ENCODE measurements around the gene ANKRD60. TPM values are rescaled to one million over a fixed set of nuclear protein-coding genes. Genes with fewer than 3 reads are reported as not detected.

ANKRD60 gene
- total and polyA plus RNA-seq, 5 donors from 2014 or later: not detected

GRCh38 chr20:58254890-58255289 is 26.4 kb upstream of the ANKRD60 start:
- Mint-ChIP-seq H3K36me3 (peaks cover 20% of the 10 kb centered on the region), H3K9me3 (peaks cover 0 to 5% (median 0%) of the 10 kb centered on the region in 7 donors), H3K27me3 (no peaks in the 10 kb centered on the region), H3K4me3 (no peak overlapping the region), H3K27ac (peak overlapping the region in 1 of 3 donors; percentile 20), H3K4me1 (peaks cover 20 to 36% (median 27%) of the 10 kb centered on the region in 4 donors)
- H3K4me1 ChIP-seq (ENCODE audit: control insufficient read depth, insufficient read depth, low read length, poor library complexity, severe bottlenecking): no peaks in the 10 kb centered on the region
- H3K27ac ChIP-seq (ENCODE audit: insufficient read depth, low read length, poor library complexity, severe bottlenecking): no peak overlapping the region
- no peak overlapping the region for H3K4me3 ChIP-seq (ENCODE audit: low read depth, low read length)
- ATAC-seq (ENCODE audit: low read depth in 2 of 2): no peak
- H3K9me3 ChIP-seq (ENCODE audit: control insufficient read depth in 2 of 2, low read length in 2 of 2): no peaks in the 10 kb centered on the region
- DNase-seq: no peak
- no peaks in the 10 kb centered on the region for H3K27me3 ChIP-seq (ENCODE audit: control insufficient read depth, insufficient read depth, low read length)
- H3K36me3 ChIP-seq (ENCODE audit: control insufficient read depth, insufficient read depth, low read length): peaks cover 16% of the 10 kb centered on the region

DNA sequence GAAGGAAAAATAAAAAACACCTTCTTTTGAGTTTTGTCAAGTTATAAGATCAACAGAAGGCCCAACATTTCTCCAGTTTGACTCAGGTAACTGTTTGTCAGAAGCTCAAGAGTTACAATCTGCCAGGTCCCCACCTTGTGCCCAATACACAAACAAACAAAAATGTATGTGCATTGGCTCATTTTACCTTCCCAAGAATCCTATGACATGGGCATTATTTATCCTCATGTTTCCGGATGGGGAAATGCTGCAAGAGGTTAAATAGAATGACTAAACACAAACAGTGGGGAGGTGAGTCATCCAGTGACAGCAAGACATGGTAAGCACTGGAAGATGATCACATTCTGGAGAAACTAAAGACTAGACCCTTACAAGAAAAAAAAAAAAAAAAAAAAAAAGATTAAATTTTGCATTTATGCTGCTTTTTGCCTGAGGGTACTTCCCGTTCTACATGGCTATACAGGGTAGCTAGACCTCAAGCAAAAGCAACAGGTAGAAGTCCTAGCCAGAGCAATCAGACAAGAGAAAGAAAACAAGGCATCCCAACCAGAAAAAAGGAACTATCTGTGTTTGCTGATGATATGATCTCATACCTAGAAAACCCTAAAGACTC is 23.6 kb upstream of the ANKRD60 start:
- no peak overlapping the region for H3K4me3 ChIP-seq (ENCODE audit: low read depth, low read length)
- no peaks in the 10 kb centered on the region for H3K4me1 ChIP-seq (ENCODE audit: control insufficient read depth, insufficient read depth, low read length, poor library complexity, severe bottlenecking)
- Mint-ChIP-seq H3K27ac (no peak overlapping the region), H3K4me3 (no peak overlapping the region), H3K27me3 (no peaks in the 10 kb centered on the region), H3K4me1 (peaks cover 12 to 24% (median 18%) of the 10 kb centered on the region in 4 donors), H3K36me3 (peaks cover 34% of the 10 kb centered on the region), H3K9me3 (peaks cover 0 to 5% (median 0%) of the 10 kb centered on the region in 7 donors)
- DNase-seq (no peak), ATAC-seq (ENCODE audit: low read depth in 2 of 2) (no peak)
- no peaks in the 10 kb centered on the region for H3K27me3 ChIP-seq (ENCODE audit: control insufficient read depth, insufficient read depth, low read length)
- H3K36me3 ChIP-seq (ENCODE audit: control insufficient read depth, insufficient read depth, low read length): peaks cover 29% of the 10 kb centered on the region
- H3K9me3 ChIP-seq (ENCODE audit: control insufficient read depth in 2 of 2, low read length in 2 of 2): no peaks in the 10 kb centered on the region
- no peak overlapping the region for H3K27ac ChIP-seq (ENCODE audit: insufficient read depth, low read length, poor library complexity, severe bottlenecking)

- Mint-ChIP-seq H3K27ac (no peak overlapping the region), H3K9me3 (peaks cover 0 to 5% (median 0%) of the 10 kb centered on the region in 7 donors), H3K4me3 (no peak overlapping the region), H3K27me3 (no peaks in the 10 kb centered on the region), H3K4me1 (peaks cover 12 to 20% (median 15%) of the 10 kb centered on the region in 4 donors), H3K36me3 (peaks cover 40% of the 10 kb centered on the region)
- ATAC-seq (ENCODE audit: low read depth in 2 of 2) (no peak), DNase-seq (no peak)
- Histone ChIP-seq H3K4me1 (ENCODE audit: control insufficient read depth, insufficient read depth, low read length, poor library complexity, severe bottlenecking) (no peaks in the 10 kb centered on the region), H3K9me3 (ENCODE audit: control insufficient read depth in 2 of 2, low read length in 2 of 2) (no peaks in the 10 kb centered on the region), H3K27ac (ENCODE audit: insufficient read depth, low read length, poor library complexity, severe bottlenecking) (no peak overlapping the region), H3K27me3 (ENCODE audit: control insufficient read depth, insufficient read depth, low read length) (no peaks in the 10 kb centered on the region), H3K4me3 (ENCODE audit: low read depth, low read length) (no peak overlapping the region), H3K36me3 (ENCODE audit: control insufficient read depth, insufficient read depth, low read length) (peaks cover 33% of the 10 kb centered on the region)
These were observed 23.0 kb upstream of the ANKRD60 start for GRCh38 chr20:58251348-58251978.

GRCh38 chr20:58246346-58246745 is 17.9 kb upstream of the ANKRD60 start:
- Mint-ChIP-seq H3K27me3 (no peaks in the 10 kb centered on the region), H3K36me3 (peaks cover 52% of the 10 kb centered on the region), H3K9me3 (no peaks in the 10 kb centered on the region), H3K4me3 (no peak overlapping the region), H3K27ac (no peak overlapping the region), H3K4me1 (peaks cover 0 to 10% (median 2%) of the 10 kb centered on the region in 4 donors)
- Histone ChIP-seq H3K27ac (ENCODE audit: insufficient read depth, low read length, poor library complexity, severe bottlenecking) (no peak overlapping the region), H3K9me3 (ENCODE audit: control insufficient read depth in 2 of 2, low read length in 2 of 2) (no peaks in the 10 kb centered on the region), H3K36me3 (ENCODE audit: control insufficient read depth, insufficient read depth, low read length) (peaks cover 55% of the 10 kb centered on the region), H3K27me3 (ENCODE audit: control insufficient read depth, insufficient read depth, low read length) (no peaks in the 10 kb centered on the region), H3K4me1 (ENCODE audit: control insufficient read depth, insufficient read depth, low read length, poor library complexity, severe bottlenecking) (no peaks in the 10 kb centered on the region), H3K4me3 (ENCODE audit: low read depth, low read length) (no peak overlapping the region)
- ATAC-seq (ENCODE audit: low read depth in 2 of 2) (no peak), DNase-seq (no peak)

DNA sequence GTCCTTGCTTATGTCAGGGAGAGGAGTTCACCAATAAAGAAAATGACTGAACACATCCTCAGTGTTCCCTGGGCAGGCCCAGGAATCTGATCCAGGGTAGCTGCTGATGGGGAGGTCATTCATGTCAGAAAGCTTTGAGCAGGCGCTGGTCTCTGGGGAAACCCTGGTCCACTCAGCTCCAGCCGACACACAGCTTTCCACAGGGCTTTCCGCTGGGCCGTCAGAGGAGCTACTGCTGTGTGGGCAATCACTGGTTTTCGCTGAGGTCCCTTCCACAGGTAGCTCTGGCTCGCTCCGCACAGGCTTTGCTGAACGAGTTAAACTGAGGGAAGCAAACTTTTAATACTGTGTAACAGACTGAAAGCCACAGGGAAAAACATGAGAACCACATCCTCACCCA is 17.5 kb upstream of the ANKRD60 start:
- H3K27ac Mint-ChIP-seq: no peak overlapping the region
- H3K4me3 ChIP-seq (ENCODE audit: low read depth, low read length): no peak overlapping the region
- no peaks in the 10 kb centered on the region for H3K9me3 Mint-ChIP-seq
- H3K4me1 Mint-ChIP-seq: peaks cover 0 to 7% (median 0%) of the 10 kb centered on the region in 4 donors
- ATAC-seq (ENCODE audit: low read depth in 2 of 2) (no peak), DNase-seq (no peak)
- H3K27ac ChIP-seq (ENCODE audit: insufficient read depth, low read length, poor library complexity, severe bottlenecking): no peak overlapping the region
- no peaks in the 10 kb centered on the region for H3K27me3 Mint-ChIP-seq
- H3K4me1 ChIP-seq (ENCODE audit: control insufficient read depth, insufficient read depth, low read length, poor library complexity, severe bottlenecking): no peaks in the 10 kb centered on the region
- peaks cover 52% of the 10 kb centered on the region for H3K36me3 ChIP-seq (ENCODE audit: control insufficient read depth, insufficient read depth, low read length)
- no peaks in the 10 kb centered on the region for H3K9me3 ChIP-seq (ENCODE audit: control insufficient read depth in 2 of 2, low read length in 2 of 2)
- H3K36me3 Mint-ChIP-seq: peaks cover 55% of the 10 kb centered on the region
- no peaks in the 10 kb centered on the region for H3K27me3 ChIP-seq (ENCODE audit: control insufficient read depth, insufficient read depth, low read length)
- no peak overlapping the region for H3K4me3 Mint-ChIP-seq

GRCh38 chr20:58245181-58245891 is 16.9 kb upstream of the ANKRD60 start:
- peaks cover 0 to 7% (median 0%) of the 10 kb centered on the region in 4 donors for H3K4me1 Mint-ChIP-seq
- no peak for ATAC-seq (ENCODE audit: low read depth in 2 of 2)
- Histone ChIP-seq H3K27me3 (ENCODE audit: control insufficient read depth, insufficient read depth, low read length) (no peaks in the 10 kb centered on the region), H3K27ac (ENCODE audit: insufficient read depth, low read length, poor library complexity, severe bottlenecking) (no peak overlapping the region), H3K4me3 (ENCODE audit: low read depth, low read length) (no peak overlapping the region), H3K36me3 (ENCODE audit: control insufficient read depth, insufficient read depth, low read length) (peaks cover 48% of the 10 kb centered on the region), H3K4me1 (ENCODE audit: control insufficient read depth, insufficient read depth, low read length, poor library complexity, severe bottlenecking) (no peaks in the 10 kb centered on the region), H3K9me3 (ENCODE audit: control insufficient read depth in 2 of 2, low read length in 2 of 2) (no peaks in the 10 kb centered on the region)
- no peaks in the 10 kb centered on the region for H3K27me3 Mint-ChIP-seq
- H3K27ac Mint-ChIP-seq: no peak overlapping the region
- H3K36me3 Mint-ChIP-seq: peaks cover 53% of the 10 kb centered on the region
- no peak for DNase-seq
- no peak overlapping the region for H3K4me3 Mint-ChIP-seq
- no peaks in the 10 kb centered on the region for H3K9me3 Mint-ChIP-seq

DNA sequence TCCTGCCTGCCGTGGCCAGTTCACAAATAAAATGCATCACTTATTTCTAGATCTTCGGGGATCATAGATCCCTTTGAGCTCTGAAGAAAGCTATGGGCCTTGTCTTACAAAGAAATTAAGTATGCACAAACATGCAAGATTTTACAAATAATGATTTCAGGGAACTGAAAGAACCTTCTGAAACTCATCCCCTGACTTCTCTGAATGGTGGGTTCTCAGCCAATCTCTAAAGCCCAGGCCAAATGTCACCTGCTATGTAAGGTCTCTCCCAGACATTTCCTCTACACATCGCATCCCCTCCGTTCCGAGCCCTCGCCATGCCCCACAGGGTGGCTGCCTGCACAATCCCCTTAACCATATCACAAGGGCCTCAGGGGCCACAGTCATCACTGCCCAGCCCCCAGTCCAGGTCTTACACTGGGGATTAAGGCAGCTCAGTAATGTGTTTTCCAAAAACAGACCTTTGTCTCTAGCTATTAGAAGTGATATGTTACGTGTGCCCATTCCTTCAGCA is 16.1 kb upstream of the ANKRD60 start:
- Mint-ChIP-seq H3K4me1 (peaks cover 0 to 7% (median 0%) of the 10 kb centered on the region in 4 donors), H3K9me3 (no peaks in the 10 kb centered on the region), H3K27ac (peak overlapping the region; percentile 3 to 73 (median 32)), H3K4me3 (no peak overlapping the region), H3K27me3 (no peaks in the 10 kb centered on the region), H3K36me3 (peaks cover 48% of the 10 kb centered on the region)
- no peak for ATAC-seq (ENCODE audit: low read depth in 2 of 2)
- Histone ChIP-seq H3K4me3 (ENCODE audit: low read depth, low read length) (no peak overlapping the region), H3K36me3 (ENCODE audit: control insufficient read depth, insufficient read depth, low read length) (peaks cover 47% of the 10 kb centered on the region), H3K9me3 (ENCODE audit: control insufficient read depth in 2 of 2, low read length in 2 of 2) (no peaks in the 10 kb centered on the region), H3K27me3 (ENCODE audit: control insufficient read depth, insufficient read depth, low read length) (no peaks in the 10 kb centered on the region), H3K27ac (ENCODE audit: insufficient read depth, low read length, poor library complexity, severe bottlenecking) (no peak overlapping the region), H3K4me1 (ENCODE audit: control insufficient read depth, insufficient read depth, low read length, poor library complexity, severe bottlenecking) (no peaks in the 10 kb centered on the region)
- DNase-seq: no peak
